Right cardiac atrium (tissue), 5 donors: ENCODE results near the gene GRAMD1C. TPM values are rescaled to one million over a fixed set of nuclear protein-coding genes. Genes with fewer than 3 reads are reported as not detected.

Experiments
- polyA plus RNA-seq: library from polyadenylated mRNA; stranded (reverse); fragments of 200-250 nt; gene quantifications from one replicate; pipeline ENCODE4 v1.2.3, GENCODE V29; 2013
- total RNA-seq, 4 donors: library from RNA; stranded (reverse); fragmentation: NEBNext Ultra II Directional; extraction: Animal tissue kit (Norgen Biotek cat#: 25700); gene quantifications; one replicate each; pipeline ENCODE4 v1.2.1, GENCODE V29; 2021
- donor health status: healthy with polysubstance abuse.
- donor health status: DM: no; HTN: yes; CAD: no.
- donor health status: DM: no; HTN: no; CAD: no.
- donor health status: DM: no; HTN: yes; CAD: no; lungs with severe emphysema.
- donor health status: DM: yes; HTN: yes; CAD: no.

Gene GRAMD1C
- total and polyA plus RNA-seq, 5 donors: 0.38 to 3.0 (median 1.7) TPM

Other genes with a start within 250 kb of the GRAMD1C start
- gene USF3, start 142.1 kb upstream of the GRAMD1C start, total RNA-seq: 10 to 100 TPM; 13.4 to 15.4 (median 14.4) TPM
- 6.3 TPM for gene USF3, start 142.1 kb upstream of the GRAMD1C start, polyA plus RNA-seq
- 10 to 100 TPM; 61.8 to 91.7 (median 68.0) TPM for gene NAA50, start 92.5 kb upstream of the GRAMD1C start, total RNA-seq
- 26.5 TPM for gene NAA50, start 92.5 kb upstream of the GRAMD1C start, polyA plus RNA-seq
- gene ATP6V1A, start 91.8 kb upstream of the GRAMD1C start, total RNA-seq: 10 to 100 TPM; 24.0 to 29.0 (median 27.3) TPM
- gene ATP6V1A, start 91.8 kb upstream of the GRAMD1C start, polyA plus RNA-seq: 9.1 TPM
- gene ZDHHC23, start 109.2 kb downstream of the GRAMD1C start, total RNA-seq: 1 to 10 TPM; 1.2 to 2.4 (median 2.2) TPM
- gene ZDHHC23, start 109.2 kb downstream of the GRAMD1C start, polyA plus RNA-seq: 0.93 TPM
- gene CCDC191, start 217.7 kb downstream of the GRAMD1C start, total RNA-seq: 1 to 10 TPM; 1.8 to 3.1 (median 2.3) TPM
- 1.4 TPM for gene CCDC191, start 217.7 kb downstream of the GRAMD1C start, polyA plus RNA-seq
- 1 to 10 TPM; 7.0 to 9.4 (median 7.4) TPM for gene QTRT2, start 217.9 kb downstream of the GRAMD1C start, total RNA-seq
- 3.4 TPM for gene QTRT2, start 217.9 kb downstream of the GRAMD1C start, polyA plus RNA-seq